ENCODE results near the gene LGALSL. TPM values are rescaled to one million over a fixed set of nuclear protein-coding genes. Genes with fewer than 3 reads are reported as not detected.

LGALSL gene
- total and polyA plus RNA-seq, 2 donors = 1.7 to 12.8 TPM

Other genes starting within 250 kb of the LGALSL start
- 43.2 TPM for gene AFTPH, start 70.2 kb downstream of the LGALSL start, total RNA-seq
- gene AFTPH, start 70.2 kb downstream of the LGALSL start, polyA plus RNA-seq = 76.0 TPM
- 13.3 TPM for gene SERTAD2, start 199.8 kb downstream of the LGALSL start, total RNA-seq
- 37.6 TPM for gene SERTAD2, start 199.8 kb downstream of the LGALSL start, polyA plus RNA-seq

Measured in thymus (tissue), 2 donors.